ENCODE results near the gene EFEMP1.
"Not testable (repeated sequence)": the region's sequence is repeated elsewhere in the genome, so short reads cannot be mapped to it uniquely, and the experiment has no call there.

Gene EFEMP1

GRCh38 chr2:55862246-55862645, 61.3 kb downstream of the EFEMP1 start:
- no peak for DNase-seq

GRCh38 chr2:55861733-55862132, 61.8 kb downstream of the EFEMP1 start:
- DNase-seq = no peak

GRCh38 chr2:55860832-55861231, 62.8 kb downstream of the EFEMP1 start:
- DNase-seq = no peak

GRCh38 chr2:55859875-55860274, 63.7 kb downstream of the EFEMP1 start:
- DNase-seq = no peak

GRCh38 chr2:55857766-55858165, 65.8 kb downstream of the EFEMP1 start:
- DNase-seq = no peak

- no peak for DNase-seq
These were observed 66.6 kb downstream of the EFEMP1 start for GRCh38 chr2:55856936-55857335.

- DNase-seq = no peak
These were observed 75.5 kb downstream of the EFEMP1 start for GRCh38 chr2:55848096-55848495.

GRCh38 chr2:55846426-55846825, 77.2 kb downstream of the EFEMP1 start:
- DNase-seq = no peak

- no peak for DNase-seq
These were observed 78.6 kb downstream of the EFEMP1 start for GRCh38 chr2:55844986-55845385.

- no peak for DNase-seq
These were observed 79.6 kb downstream of the EFEMP1 start for GRCh38 chr2:55843994-55844345.

GRCh38 chr2:55843096-55843993, 80.2 kb downstream of the EFEMP1 start:
- no peak for DNase-seq

GRCh38 chr2:55842046-55842445, 81.5 kb downstream of the EFEMP1 start:
- no peak for DNase-seq

- no peak for DNase-seq
These were observed 83.1 kb downstream of the EFEMP1 start for GRCh38 chr2:55840460-55840859.

- DNase-seq = peak; percentile 82
These were observed 84.3 kb downstream of the EFEMP1 start for GRCh38 chr2:55839182-55839819.

GRCh38 chr2:55838653-55839052, 84.9 kb downstream of the EFEMP1 start:
- DNase-seq = no peak

GRCh38 chr2:55838117-55838516, 85.5 kb downstream of the EFEMP1 start:
- DNase-seq = not testable (repeated sequence)

GRCh38 chr2:55837073-55837472, 86.5 kb downstream of the EFEMP1 start:
- DNase-seq = no peak

GRCh38 chr2:55831671-55832410, 91.7 kb downstream of the EFEMP1 start:
- not testable (repeated sequence) for DNase-seq

GRCh38 chr2:55827855-55828254, 95.7 kb downstream of the EFEMP1 start:
- DNase-seq = no peak

GRCh38 chr2:55827428-55827827, 96.2 kb downstream of the EFEMP1 start:
- DNase-seq = not testable (repeated sequence)

- no peak for DNase-seq
These were observed 97.3 kb downstream of the EFEMP1 start for GRCh38 chr2:55826246-55826645.

GRCh38 chr2:55824551-55825096, 99.0 kb downstream of the EFEMP1 start:
- no peak for DNase-seq

Measured in NCI-H1436 treated with DMSO at 0.1 percent for 48 hours (cell line).